Measurements from ENCODE around the gene AVP. TPM values are rescaled to one million over a fixed set of nuclear protein-coding genes. Genes with fewer than 3 reads are reported as not detected.

AVP gene
- total RNA-seq, 1 experiment from 2014 or later: not detected

- H3K79me1 ChIP-seq (ENCODE audit: insufficient read depth, low read depth, low read length, poor library complexity, severe bottlenecking): no peaks in the 10 kb centered on the region
These were observed 44.4 kb downstream of the AVP start for GRCh38 chr20:3040086-3040485.

More at GRCh38 chr20:3040086-3040485, 44.4 kb downstream of the AVP start:
- WGBS (ENCODE audit: extremely low coverage, insufficient read length, low lambda C conversion rate): no CpG with 5 or more reads among the region's 8 CpGs
- TF ChIP-seq CTCF (conservative IDR thresholded peaks at IDR 0.05): no peak
- Histone ChIP-seq H4K91ac (ENCODE audit: insufficient read length, low read depth, low read length) (no peak overlapping the region), H3K4me2 (ENCODE audit: insufficient read depth, insufficient read length, low read length) (no peak overlapping the region), H3K56ac (ENCODE audit: insufficient read length, low read depth, low read length) (no peak overlapping the region), H3K18ac (ENCODE audit: insufficient read length, low read depth, low read length) (no peak overlapping the region), H3K9me3 (ENCODE audit: control insufficient read depth, low read depth, low read length) (no peaks in the 10 kb centered on the region), H3K23me2 (ENCODE audit: insufficient read length, low read depth, low read length, poor library complexity, severe bottlenecking) (peaks cover 2% of the 10 kb centered on the region), H4K5ac (ENCODE audit: insufficient read length, low read depth, low read length) (no peak overlapping the region), H3K4me1 (ENCODE audit: insufficient read depth, low read length) (peaks cover 12% of the 10 kb centered on the region; the same call in 1 of the 2 replicates), H3T11ph (ENCODE audit: low read length) (no peak overlapping the region), H3K14ac (ENCODE audit: insufficient read depth, low read length) (no peak overlapping the region), H3K27ac (ENCODE audit: insufficient read length, low read depth, low read length) (no peak overlapping the region), H2BK5ac (ENCODE audit: insufficient read length, low read length) (no peak overlapping the region), H3K23ac (ENCODE audit: insufficient read length, low read depth, low read length) (no peak overlapping the region), H2BK20ac (ENCODE audit: low read depth, low read length, poor library complexity, severe bottlenecking) (no peak overlapping the region), H2AK5ac (ENCODE audit: insufficient read length, low read length) (no peak overlapping the region), H2AFZ (ENCODE audit: low read length) (no peak overlapping the region), H2BK12ac (ENCODE audit: insufficient read length, low read depth, low read length) (no peak overlapping the region), H3K9ac (ENCODE audit: extremely low read depth, insufficient read length, low read length) (no peak overlapping the region), H3K4ac (ENCODE audit: low read depth, low read length) (no peak overlapping the region), H2BK120ac (ENCODE audit: low read depth, low read length, poor library complexity, severe bottlenecking) (no peak overlapping the region), H3K27me3 (ENCODE audit: insufficient read depth, low read length) (no peaks in the 10 kb centered on the region), H4K8ac (replicated peaks; ENCODE audit: insufficient read length, low read depth, low read length) (no peak overlapping the region), H2BK15ac (ENCODE audit: low read depth, low read length) (no peak overlapping the region), H3K79me2 (ENCODE audit: insufficient read depth, low read length) (no peaks in the 10 kb centered on the region), H4K20me1 (ENCODE audit: control insufficient read depth, insufficient read depth, insufficient read length) (no peaks in the 10 kb centered on the region)
- Mint-ChIP-seq H3K4me3 (no peak overlapping the region), H3K9me3 (no peaks in the 10 kb centered on the region), H3K27ac (peak overlapping the region in 1 of 3 experiments; percentile 37; a peak in 1 of 7 replicates), H3K36me3 (ENCODE audit: insufficient read depth in 1 of 3, low read depth in 3 of 3) (peaks cover 14 to 56% (median 47%) of the 10 kb centered on the region in 3 experiments), H3K27me3 (ENCODE audit: low read depth) (no peaks in the 10 kb centered on the region; the same call in 1 of the 2 replicates), H3K4me1 (peaks cover 16% of the 10 kb centered on the region in 2 experiments)
- no peak for DNase-seq

Data from H9 (cell line).